Activated CD8-positive, alpha-beta T cell treated with anti-CD3 and anti-CD28 coated beads for 36 hours (primary cell): Measurements from ENCODE around the gene FBXL13. TPM values are rescaled to one million over a fixed set of nuclear protein-coding genes. Genes with fewer than 3 reads are reported as not detected.
"Not testable (repeated sequence)": the region's sequence is repeated elsewhere in the genome, so short reads cannot be mapped to it uniquely, and the experiment has no call there.

Source experiments
- ATAC-seq: fragments of 200-7000 bp; cut with Tn5 transposase; one replicate; pipeline ENCODE4 v1.10.0; 2021; ENCODE audit warnings: mild to moderate bottlenecking, moderate library complexity
- CTCF ChIA-PET: fragments of 350-600 bp; sonication (Branson Sonifier 250); formaldehyde crosslinking; loops from one replicate; lab custom pipeline; 2021; ENCODE audit warnings: antibody characterized with exemption; lab: Charles Lee
- POLR2A ChIA-PET: fragments of 350-600 bp; sonication (Branson Sonifier 250); formaldehyde crosslinking; loops from one replicate; lab custom pipeline; 2021; ENCODE audit warnings: antibody characterized with exemption; lab: Charles Lee
- DNase-seq: peaks from one replicate; pipeline ENCODE4 v3.0.0-alpha.2; 2020
- H3K27ac Mint-ChIP-seq: one replicate; pipeline ENCODE4 v1.8.0; 2021; ENCODE audit warnings: mild to moderate bottlenecking, mixed read lengths
- H3K27me3 Mint-ChIP-seq: one replicate; pipeline ENCODE4 v1.8.0; 2021; ENCODE audit warnings: mixed read lengths
- H3K36me3 Mint-ChIP-seq: one replicate; pipeline ENCODE4 v1.8.0; 2021; ENCODE audit warnings: low read depth, mixed read lengths
- H3K4me1 Mint-ChIP-seq: one replicate; pipeline ENCODE4 v1.8.0; 2021; ENCODE audit warnings: low read depth, mixed read lengths
- H3K4me3 Mint-ChIP-seq: one replicate; pipeline ENCODE4 v1.8.0; 2021; ENCODE audit warnings: mild to moderate bottlenecking, moderate library complexity, mixed read lengths
- H3K9me3 Mint-ChIP-seq: one replicate; pipeline ENCODE4 v1.8.0; 2021; ENCODE audit warnings: mixed read lengths
- intact Hi-C: fragments of 100-400 bp; cut with micrococcal nuclease; formaldehyde crosslinking; loops from one replicate; pipeline ENCODE4 v1.10.0; 2022
- total RNA-seq, 2 experiments: library from RNA; stranded (reverse); gene quantifications; one replicate each; pipeline ENCODE4 v1.2.3, GENCODE V29; 2021
- TF ChIP-seq, protein P1 (sequence below): fragments of 200-600 bp; IDR thresholded peaks from one replicate; pipeline ENCODE4 v1.8.0; 2022; ENCODE audit warnings: antibody characterized with exemption, mild to moderate bottlenecking

Gene FBXL13
- total RNA-seq, 2 experiments from 2014 or later = 0.96 to 1.4 TPM

GRCh38 chr7:102974366-102975236, 100.0 kb downstream of the FBXL13 start:
- no peaks in the 10 kb centered on the region for H3K4me1 Mint-ChIP-seq
- intact Hi-C loops = no loop called here
- no peaks in the 10 kb centered on the region for H3K36me3 Mint-ChIP-seq
- H3K27me3 Mint-ChIP-seq = no peaks in the 10 kb centered on the region
- H3K4me3 Mint-ChIP-seq = no peak overlapping the region
- TF ChIP-seq, protein P1, sequence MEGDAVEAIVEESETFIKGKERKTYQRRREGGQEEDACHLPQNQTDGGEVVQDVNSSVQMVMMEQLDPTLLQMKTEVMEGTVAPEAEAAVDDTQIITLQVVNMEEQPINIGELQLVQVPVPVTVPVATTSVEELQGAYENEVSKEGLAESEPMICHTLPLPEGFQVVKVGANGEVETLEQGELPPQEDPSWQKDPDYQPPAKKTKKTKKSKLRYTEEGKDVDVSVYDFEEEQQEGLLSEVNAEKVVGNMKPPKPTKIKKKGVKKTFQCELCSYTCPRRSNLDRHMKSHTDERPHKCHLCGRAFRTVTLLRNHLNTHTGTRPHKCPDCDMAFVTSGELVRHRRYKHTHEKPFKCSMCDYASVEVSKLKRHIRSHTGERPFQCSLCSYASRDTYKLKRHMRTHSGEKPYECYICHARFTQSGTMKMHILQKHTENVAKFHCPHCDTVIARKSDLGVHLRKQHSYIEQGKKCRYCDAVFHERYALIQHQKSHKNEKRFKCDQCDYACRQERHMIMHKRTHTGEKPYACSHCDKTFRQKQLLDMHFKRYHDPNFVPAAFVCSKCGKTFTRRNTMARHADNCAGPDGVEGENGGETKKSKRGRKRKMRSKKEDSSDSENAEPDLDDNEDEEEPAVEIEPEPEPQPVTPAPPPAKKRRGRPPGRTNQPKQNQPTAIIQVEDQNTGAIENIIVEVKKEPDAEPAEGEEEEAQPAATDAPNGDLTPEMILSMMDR = peak; percentile 18
- no peak overlapping the region for H3K27ac Mint-ChIP-seq
- DNase-seq (peak; percentile 14), ATAC-seq (peak; percentile 42)
- ChIA-PET CTCF (no interaction called here), POLR2A (no interaction called here)
- H3K9me3 Mint-ChIP-seq = no peaks in the 10 kb centered on the region

- H3K4me3 Mint-ChIP-seq = no peak overlapping the region
- ChIA-PET CTCF (no interaction called here), POLR2A (no interaction called here)
- no peaks in the 10 kb centered on the region for H3K27me3 Mint-ChIP-seq
- no peak overlapping the region for H3K27ac Mint-ChIP-seq
- no peaks in the 10 kb centered on the region for H3K9me3 Mint-ChIP-seq
- no peaks in the 10 kb centered on the region for H3K36me3 Mint-ChIP-seq
- no peak for ATAC-seq
- H3K4me1 Mint-ChIP-seq = no peaks in the 10 kb centered on the region
- DNase-seq = no peak
- TF ChIP-seq, protein P1 = no peak
- intact Hi-C loops = no loop called here
These were observed 101.3 kb downstream of the FBXL13 start for GRCh38 chr7:102973096-102973802.

- no peaks in the 10 kb centered on the region for H3K9me3 Mint-ChIP-seq
- H3K36me3 Mint-ChIP-seq = no peaks in the 10 kb centered on the region
- ChIA-PET POLR2A (no interaction called here), CTCF (no interaction called here)
- no peak for DNase-seq
- TF ChIP-seq, protein P1 = no peak
- no peak overlapping the region for H3K4me3 Mint-ChIP-seq
- intact Hi-C loops = no loop called here
- ATAC-seq = no peak
- H3K27me3 Mint-ChIP-seq = no peaks in the 10 kb centered on the region
- no peak overlapping the region for H3K27ac Mint-ChIP-seq
- H3K4me1 Mint-ChIP-seq = no peaks in the 10 kb centered on the region
These were observed 106.8 kb downstream of the FBXL13 start for GRCh38 chr7:102967798-102968197.

DNA sequence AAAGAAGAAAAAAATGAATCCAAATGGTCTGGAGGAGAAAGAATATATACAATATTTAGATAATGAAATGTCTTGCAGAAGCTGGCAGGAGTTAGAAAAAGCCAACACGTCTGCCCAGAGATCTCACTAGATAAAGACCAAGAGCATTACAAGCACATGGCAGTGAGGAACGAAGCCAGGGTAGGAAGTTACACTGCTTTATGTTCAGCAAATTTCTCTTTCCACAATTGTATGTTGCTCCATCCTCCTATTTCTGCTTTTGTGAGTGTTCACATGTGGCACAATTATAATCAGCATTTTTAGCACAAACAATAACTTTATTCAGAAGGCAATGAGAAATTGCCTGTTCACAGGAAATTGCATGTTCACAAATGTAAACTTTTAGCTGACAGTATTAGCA, 108.1 kb downstream of the FBXL13 start:
- Mint-ChIP-seq H3K4me3 (no peak overlapping the region), H3K27me3 (no peaks in the 10 kb centered on the region), H3K36me3 (peaks cover 1% of the 10 kb centered on the region), H3K9me3 (peaks cover 2% of the 10 kb centered on the region), H3K4me1 (no peaks in the 10 kb centered on the region), H3K27ac (no peak overlapping the region)
- TF ChIP-seq, protein P1 = no peak
- CTCF ChIA-PET = no interaction called here
- POLR2A ChIA-PET = no interaction called here
- no peak for DNase-seq
- intact Hi-C loops = no loop called here
- no peak for ATAC-seq

- DNase-seq, H3K9me3 Mint-ChIP-seq, intact Hi-C loops, H3K27ac Mint-ChIP-seq, H3K4me1 Mint-ChIP-seq, POLR2A ChIA-PET, H3K36me3 Mint-ChIP-seq, ATAC-seq, H3K4me3 Mint-ChIP-seq, H3K27me3 Mint-ChIP-seq, CTCF ChIA-PET: not testable (repeated sequence)
These were observed 112.6 kb downstream of the FBXL13 start for GRCh38 chr7:102961993-102962392.

- POLR2A ChIA-PET, H3K4me3 Mint-ChIP-seq, DNase-seq, H3K27me3 Mint-ChIP-seq, H3K36me3 Mint-ChIP-seq, H3K4me1 Mint-ChIP-seq, ATAC-seq, intact Hi-C loops, CTCF ChIA-PET, H3K27ac Mint-ChIP-seq: not testable (repeated sequence)
- peaks cover 28% of the 10 kb centered on the region for H3K9me3 Mint-ChIP-seq
These were observed 116.6 kb downstream of the FBXL13 start for GRCh38 chr7:102958004-102958403.

DNA sequence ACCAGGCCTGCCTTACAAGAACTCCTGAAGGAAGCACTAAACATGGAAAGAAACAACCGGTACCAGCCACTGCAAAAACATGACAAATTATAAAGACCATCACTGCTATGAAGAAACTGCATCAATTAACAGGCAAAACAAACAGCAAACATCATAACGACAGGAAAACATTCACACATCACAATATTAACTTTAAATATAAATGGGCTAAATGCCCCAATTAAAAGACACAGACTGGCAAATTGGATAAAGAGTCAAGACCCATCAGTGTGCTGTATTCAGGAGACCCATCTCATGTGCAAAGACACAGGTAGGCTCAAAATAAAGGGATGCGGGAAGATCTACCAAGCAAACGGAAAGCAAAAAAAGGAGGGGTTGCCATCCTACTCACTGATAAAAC, 120.2 kb downstream of the FBXL13 start:
- CTCF ChIA-PET, H3K4me3 Mint-ChIP-seq, H3K27ac Mint-ChIP-seq, DNase-seq, H3K36me3 Mint-ChIP-seq, POLR2A ChIA-PET, ATAC-seq, H3K27me3 Mint-ChIP-seq, intact Hi-C loops, H3K4me1 Mint-ChIP-seq: not testable (repeated sequence)
- peaks cover 28% of the 10 kb centered on the region for H3K9me3 Mint-ChIP-seq
